Stimulated activated naive CD8-positive, alpha-beta T cell treated with anti-CD3 and anti-CD28 coated beads, Interleukin-15, Interleukin-2, amounts not matched to agents 100 ng/mL and 50 ng/mL, for 24 hours (primary cell): ENCODE data around the gene PNKP.

Source experiments
- H3K27ac Mint-ChIP-seq: one replicate; pipeline ENCODE4 v1.8.0; 2021; ENCODE audit warnings: mild to moderate bottlenecking, mixed read lengths
- H3K27me3 Mint-ChIP-seq: one replicate; pipeline ENCODE4 v1.8.0; 2021; ENCODE audit warnings: mixed read lengths
- H3K36me3 Mint-ChIP-seq: one replicate; pipeline ENCODE4 v1.8.0; 2021; ENCODE audit warnings: low read depth, mixed read lengths
- H3K4me1 Mint-ChIP-seq: one replicate; pipeline ENCODE4 v1.8.0; 2021; ENCODE audit warnings: low read depth, mixed read lengths
- H3K4me3 Mint-ChIP-seq: one replicate; pipeline ENCODE4 v1.8.0; 2021; ENCODE audit warnings: mild to moderate bottlenecking, mixed read lengths
- H3K9me3 Mint-ChIP-seq: one replicate; pipeline ENCODE4 v1.8.0; 2021; ENCODE audit warnings: mixed read lengths

PNKP gene

DNA sequence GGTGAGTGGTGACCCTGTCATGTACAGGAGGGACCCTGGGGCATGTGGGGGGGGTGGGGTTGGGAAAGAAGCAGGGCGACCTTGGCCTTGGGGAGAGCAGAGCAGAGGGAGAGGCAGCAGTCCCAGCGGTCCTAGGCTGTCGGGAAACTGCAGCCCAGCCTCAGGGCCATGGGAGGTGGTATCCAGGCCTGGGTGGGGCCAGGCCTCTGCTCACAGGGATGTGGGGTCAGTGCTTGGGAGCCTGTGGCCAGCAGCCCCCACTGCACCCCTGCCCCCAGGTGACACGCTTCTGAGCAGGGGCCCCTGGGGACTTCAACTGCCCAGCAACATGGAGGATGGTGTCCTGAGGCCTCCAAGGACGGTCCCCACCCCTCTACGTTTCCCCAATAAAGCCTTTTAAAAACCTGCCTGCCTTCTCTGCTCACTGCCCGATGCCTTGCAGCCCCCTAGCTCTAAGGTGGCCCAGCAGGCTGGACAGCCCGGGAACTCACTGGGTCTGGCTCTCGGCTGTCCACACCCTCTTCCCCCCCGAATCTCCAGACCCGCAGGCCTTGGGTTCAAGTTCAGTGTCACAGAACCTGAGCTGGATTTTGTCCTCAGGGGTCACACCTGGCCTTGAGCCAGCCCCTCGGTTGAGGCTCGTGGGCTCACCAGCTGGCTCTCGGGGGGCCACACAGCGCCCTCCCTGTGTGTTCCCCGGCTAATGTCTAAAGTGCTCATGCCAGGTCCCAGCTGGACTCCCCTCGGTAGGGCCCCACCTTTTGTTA is 6.9 kb downstream of the PNKP start:
- Mint-ChIP-seq H3K4me1 (peaks cover 16% of the 10 kb centered on the region), H3K27me3 (no peaks in the 10 kb centered on the region), H3K27ac (no peak overlapping the region), H3K36me3 (peaks cover 27% of the 10 kb centered on the region), H3K9me3 (no peaks in the 10 kb centered on the region), H3K4me3 (no peak overlapping the region)

DNA sequence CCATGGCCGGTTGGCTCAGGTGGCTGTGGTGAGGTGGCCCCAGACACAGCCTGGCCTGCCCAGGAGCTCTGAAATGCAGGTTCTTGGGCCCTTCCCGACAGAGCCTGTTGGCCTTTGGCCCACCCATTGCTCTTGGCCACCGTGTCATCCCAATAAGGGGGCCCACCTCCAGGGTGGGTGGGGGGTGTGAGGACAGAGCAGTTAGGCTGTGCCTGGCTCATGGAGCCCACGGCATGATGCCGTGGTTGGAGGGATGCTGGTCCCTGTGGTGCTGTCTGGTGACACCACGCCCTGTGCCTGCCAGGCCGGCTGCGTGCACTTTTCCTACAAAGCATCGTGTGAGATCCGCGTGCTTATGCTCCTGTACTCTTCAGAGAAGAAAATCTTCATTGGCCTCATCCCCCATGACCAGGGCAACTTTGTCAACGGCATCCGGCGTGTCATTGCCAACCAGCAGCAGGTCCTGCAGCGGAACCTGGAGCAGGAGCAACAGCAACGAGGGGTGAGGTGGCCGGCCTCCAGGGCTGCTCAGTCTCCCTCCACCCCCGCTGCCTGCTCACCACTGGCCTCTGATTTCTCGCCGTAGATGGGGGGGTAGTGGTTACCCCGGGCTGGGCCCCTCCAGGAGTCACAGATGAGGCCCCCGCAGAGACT is 7.6 kb downstream of the PNKP start:
- Mint-ChIP-seq H3K36me3 (peaks cover 28% of the 10 kb centered on the region), H3K9me3 (no peaks in the 10 kb centered on the region), H3K27ac (no peak overlapping the region)

DNA sequence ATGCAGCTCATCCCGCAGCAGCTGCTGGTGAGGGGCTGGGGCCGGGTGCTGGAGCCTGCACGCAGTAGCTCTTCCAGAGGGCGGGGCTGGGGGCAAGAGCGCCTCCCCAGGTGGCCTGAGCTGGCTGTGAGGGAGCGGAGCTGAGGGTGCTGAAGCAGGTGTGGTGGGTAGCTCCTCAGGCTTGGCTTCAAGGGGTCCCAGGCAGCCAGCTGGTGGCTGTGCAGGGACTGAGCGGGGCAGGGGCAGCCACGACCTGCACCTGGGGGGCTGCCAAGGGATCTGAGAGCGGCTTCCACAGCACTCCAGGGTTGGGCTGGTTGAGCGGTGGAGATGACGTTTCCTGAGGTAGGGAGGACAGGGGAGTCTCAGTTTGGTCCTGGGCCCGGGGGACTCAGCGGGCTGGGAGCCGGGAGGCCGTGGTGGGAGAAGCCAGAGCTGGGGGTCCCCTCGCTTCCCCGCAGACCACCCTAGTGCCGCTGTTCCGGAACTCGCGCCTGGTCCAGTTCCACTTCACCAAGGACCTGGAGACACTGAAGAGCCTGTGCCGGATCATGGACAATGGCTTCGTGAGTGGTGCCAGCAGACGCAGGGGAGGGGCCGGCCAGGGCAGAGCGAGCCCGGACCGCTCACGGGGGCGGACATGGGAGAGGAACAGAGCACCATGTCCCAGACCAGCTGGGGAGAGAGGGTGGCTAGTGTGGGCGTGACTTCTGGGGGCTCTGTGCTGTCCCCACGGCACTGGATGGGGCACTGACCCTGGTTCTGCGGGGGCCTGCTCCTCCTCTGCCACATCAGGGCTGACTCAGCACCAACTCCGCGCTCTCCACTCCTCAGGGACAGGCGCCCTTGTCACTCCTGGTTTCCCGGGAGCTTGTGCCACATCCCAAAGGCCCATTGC is 9.0 kb downstream of the PNKP start:
- no peaks in the 10 kb centered on the region for H3K27me3 Mint-ChIP-seq
- no peak overlapping the region for H3K27ac Mint-ChIP-seq
- peaks cover 13% of the 10 kb centered on the region for H3K36me3 Mint-ChIP-seq
- no peaks in the 10 kb centered on the region for H3K9me3 Mint-ChIP-seq
- no peak overlapping the region for H3K4me3 Mint-ChIP-seq
- H3K4me1 Mint-ChIP-seq: peaks cover 7% of the 10 kb centered on the region

More for the DNA sequence above, 7.6 kb downstream of the PNKP start:
- peaks cover 9% of the 10 kb centered on the region for H3K4me1 Mint-ChIP-seq
- no peak overlapping the region for H3K4me3 Mint-ChIP-seq
- H3K27me3 Mint-ChIP-seq: no peaks in the 10 kb centered on the region

DNA sequence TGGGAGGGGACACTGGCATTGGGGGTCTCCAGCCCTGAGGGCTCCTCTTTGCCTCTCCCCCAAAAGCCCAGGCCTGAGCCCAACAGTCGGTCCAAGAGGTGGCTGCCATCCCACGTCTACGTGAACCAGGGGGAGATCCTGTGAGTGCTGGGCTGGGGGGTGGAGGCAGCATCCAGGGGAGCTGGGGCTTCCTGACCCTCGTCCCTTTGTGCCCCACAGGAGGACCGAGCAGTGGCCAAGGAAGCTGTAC is 9.6 kb downstream of the PNKP start:
- no peak overlapping the region for H3K27ac Mint-ChIP-seq
- H3K4me1 Mint-ChIP-seq: peaks cover 9% of the 10 kb centered on the region
- no peaks in the 10 kb centered on the region for H3K9me3 Mint-ChIP-seq
- no peak overlapping the region for H3K4me3 Mint-ChIP-seq
- no peaks in the 10 kb centered on the region for H3K27me3 Mint-ChIP-seq
- H3K36me3 Mint-ChIP-seq: peaks cover 12% of the 10 kb centered on the region

DNA sequence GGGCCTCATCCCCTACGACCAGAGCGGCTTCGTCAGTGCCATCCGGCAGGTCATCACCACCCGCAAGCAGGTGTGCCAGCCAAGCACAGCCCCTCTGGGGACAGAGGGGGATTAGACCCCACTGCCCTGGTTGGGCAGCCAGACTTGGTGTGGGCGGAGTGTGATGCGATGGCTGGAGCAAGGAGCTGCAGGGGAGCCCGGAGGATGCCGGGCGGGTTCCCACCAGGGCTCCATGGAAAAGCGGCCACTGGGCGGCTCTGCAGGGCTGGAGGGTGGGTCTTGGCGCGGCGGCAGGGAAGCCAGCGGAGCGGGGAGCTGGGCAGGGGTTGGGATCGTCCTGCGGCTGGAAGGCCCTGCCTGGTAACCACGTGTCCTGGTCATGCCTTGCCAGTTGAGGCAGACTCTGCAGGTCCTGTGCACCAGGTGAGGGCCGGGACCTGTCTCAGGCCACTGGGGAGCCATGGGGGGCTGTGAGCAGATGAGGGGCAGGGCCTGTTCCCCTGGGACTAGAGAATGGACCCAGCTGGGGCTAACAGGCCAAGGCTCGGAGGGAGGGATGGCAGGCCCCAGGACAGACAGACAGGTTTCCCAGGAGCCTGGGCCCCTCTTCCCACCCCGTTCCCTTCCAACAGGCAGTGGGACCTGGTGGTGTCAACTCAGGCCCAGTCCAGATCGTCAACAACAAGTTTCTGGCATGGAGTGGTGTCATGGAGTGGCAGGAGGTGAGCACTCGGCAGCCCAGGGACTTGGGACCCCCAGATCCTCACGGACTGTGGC is 10.1 kb downstream of the PNKP start:
- peaks cover 14% of the 10 kb centered on the region for H3K4me1 Mint-ChIP-seq
- no peak overlapping the region for H3K4me3 Mint-ChIP-seq
- no peaks in the 10 kb centered on the region for H3K9me3 Mint-ChIP-seq
- no peak overlapping the region for H3K27ac Mint-ChIP-seq
- H3K27me3 Mint-ChIP-seq: no peaks in the 10 kb centered on the region
- H3K36me3 Mint-ChIP-seq: peaks cover 14% of the 10 kb centered on the region

DNA sequence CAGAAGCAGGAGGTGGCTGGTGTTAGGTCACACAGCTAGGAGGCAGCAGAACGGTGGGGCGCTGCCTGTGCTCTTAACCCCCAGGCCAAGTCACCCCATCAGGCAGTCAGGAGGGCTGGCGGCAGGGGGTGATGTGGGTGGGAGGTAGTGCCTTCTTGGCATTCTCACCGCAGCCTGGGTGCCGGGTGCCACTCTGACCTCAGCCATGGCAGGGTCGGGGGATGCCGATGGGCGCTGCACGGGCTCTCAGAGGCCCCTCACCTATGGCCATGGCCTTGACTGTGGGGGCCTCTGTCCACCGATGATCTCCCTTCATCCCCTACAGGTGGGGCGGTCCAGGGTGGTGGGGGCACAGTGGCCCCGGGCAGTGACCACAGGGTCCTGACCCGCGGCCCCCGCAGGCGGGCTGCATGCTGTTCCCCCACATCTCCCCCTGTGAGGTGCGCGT is 10.8 kb downstream of the PNKP start:
- H3K4me1 Mint-ChIP-seq: peaks cover 17% of the 10 kb centered on the region
- H3K4me3 Mint-ChIP-seq: no peak overlapping the region
- H3K9me3 Mint-ChIP-seq: no peaks in the 10 kb centered on the region
- H3K27ac Mint-ChIP-seq: no peak overlapping the region
- H3K27me3 Mint-ChIP-seq: no peaks in the 10 kb centered on the region
- H3K36me3 Mint-ChIP-seq: peaks cover 14% of the 10 kb centered on the region

DNA sequence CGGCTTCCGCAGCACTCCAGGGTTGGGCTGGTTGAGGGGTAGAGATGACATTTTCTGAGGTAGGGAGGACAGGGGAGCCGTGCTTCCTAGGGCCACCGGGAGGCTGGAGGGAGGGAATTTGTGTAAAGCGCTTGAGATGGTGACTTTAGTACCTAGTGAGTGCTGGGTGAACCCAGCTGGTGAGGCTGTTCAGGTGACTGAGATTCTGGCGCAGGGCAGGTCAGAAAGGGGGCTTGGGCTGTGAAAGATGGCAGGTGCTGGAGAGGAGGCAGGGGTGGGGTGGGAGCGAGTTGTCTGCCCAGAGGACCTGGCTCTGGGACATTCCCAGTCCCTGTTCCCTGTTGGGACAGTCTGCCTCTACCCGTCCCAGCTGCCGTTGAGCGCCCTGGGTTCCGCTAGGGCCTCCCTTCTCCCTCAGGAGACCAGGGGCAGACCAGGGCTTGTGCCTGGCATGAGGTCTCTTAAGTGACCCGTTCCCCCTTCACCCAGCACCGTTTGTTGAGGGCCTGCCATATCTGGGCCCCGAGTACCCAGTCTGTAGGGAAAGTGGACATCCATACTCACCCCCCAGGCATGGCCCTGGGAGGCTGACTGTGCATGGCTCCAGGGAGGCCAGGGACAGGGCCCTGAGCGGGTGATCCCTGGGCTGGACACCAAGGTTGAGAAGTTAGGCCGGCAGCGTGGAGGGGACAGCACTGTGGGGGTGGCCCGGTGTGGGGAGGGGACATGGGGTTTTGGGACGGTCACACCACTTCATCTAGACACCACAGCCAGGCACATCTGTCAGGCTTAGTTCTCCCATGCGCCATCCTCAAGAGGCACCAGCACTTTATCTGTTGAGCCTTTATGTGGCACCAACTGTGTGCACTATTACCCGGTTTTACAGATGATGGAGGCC is 11.5 kb downstream of the PNKP start:
- Mint-ChIP-seq H3K27ac (peak overlapping the region; percentile 49), H3K36me3 (peaks cover 14% of the 10 kb centered on the region), H3K27me3 (no peaks in the 10 kb centered on the region), H3K4me1 (peaks cover 17% of the 10 kb centered on the region), H3K9me3 (no peaks in the 10 kb centered on the region), H3K4me3 (no peak overlapping the region)

DNA sequence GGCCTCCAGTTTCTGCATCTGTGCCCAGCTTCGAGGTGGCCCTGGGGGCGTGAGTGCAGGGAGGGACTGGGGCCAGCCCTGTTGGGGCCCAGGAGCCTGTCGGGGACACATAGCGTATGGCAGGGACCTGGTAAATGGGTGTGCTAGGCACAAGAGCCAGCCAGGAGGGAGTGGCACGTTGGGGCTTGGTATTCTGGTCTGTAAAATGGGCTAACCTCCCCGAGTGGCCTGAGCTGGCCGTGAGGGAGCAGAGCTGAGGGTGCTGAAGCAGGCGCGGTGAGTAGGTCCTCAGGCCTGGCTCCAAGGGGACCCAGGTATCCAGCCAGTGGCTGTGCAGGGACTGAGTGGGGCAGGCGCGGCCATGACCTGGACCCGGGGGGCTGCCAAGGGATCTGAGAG is 12.1 kb downstream of the PNKP start:
- no peaks in the 10 kb centered on the region for H3K9me3 Mint-ChIP-seq
- H3K27me3 Mint-ChIP-seq: no peaks in the 10 kb centered on the region
- peak overlapping the region; percentile 49 for H3K27ac Mint-ChIP-seq
- peaks cover 14% of the 10 kb centered on the region for H3K36me3 Mint-ChIP-seq
- H3K4me1 Mint-ChIP-seq: peaks cover 19% of the 10 kb centered on the region
- no peak overlapping the region for H3K4me3 Mint-ChIP-seq

DNA sequence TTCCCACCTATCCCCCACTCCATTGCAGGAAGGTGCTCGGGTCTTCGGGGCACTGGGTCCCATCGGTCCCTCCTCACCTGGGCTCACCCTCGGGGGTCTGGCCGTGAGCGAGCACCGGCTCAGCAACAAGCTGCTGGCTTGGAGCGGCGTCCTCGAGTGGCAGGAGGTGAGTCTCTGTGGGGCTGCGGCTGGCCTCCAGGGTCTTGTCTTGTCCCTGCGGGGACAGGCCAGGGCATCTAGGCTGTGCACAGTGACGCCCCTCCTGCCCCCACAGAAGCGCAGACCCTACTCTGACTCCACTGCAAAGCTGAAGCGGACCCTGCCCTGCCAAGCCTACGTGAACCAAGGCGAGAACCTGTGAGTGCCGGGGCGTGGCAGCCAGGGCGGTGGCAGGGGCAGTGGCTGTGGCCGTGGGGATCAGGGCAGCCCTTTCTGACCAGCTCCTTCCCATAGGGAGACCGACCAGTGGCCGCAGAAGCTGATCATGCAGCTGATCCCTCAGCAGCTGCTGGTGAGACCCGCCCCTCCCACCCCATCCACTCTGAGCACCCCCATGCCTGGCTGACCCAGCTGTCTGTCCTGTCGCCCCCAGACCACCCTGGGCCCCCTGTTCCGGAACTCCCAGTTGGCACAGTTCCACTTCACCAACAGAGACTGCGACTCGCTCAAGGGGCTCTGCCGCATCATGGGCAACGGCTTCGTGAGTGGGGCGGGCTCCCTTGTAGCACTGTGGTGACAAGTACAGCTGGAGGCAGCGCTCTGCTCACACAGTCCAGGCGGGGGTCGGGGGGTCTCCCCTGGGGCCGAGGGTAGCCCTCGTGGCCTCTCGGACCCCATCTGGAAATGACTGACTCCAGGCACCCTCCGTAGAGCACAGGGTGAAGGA is 12.8 kb downstream of the PNKP start:
- H3K4me3 Mint-ChIP-seq: no peak overlapping the region
- peaks cover 25% of the 10 kb centered on the region for H3K4me1 Mint-ChIP-seq
- peak overlapping the region; percentile 49 for H3K27ac Mint-ChIP-seq
- no peaks in the 10 kb centered on the region for H3K9me3 Mint-ChIP-seq
- peaks cover 18% of the 10 kb centered on the region for H3K36me3 Mint-ChIP-seq
- no peaks in the 10 kb centered on the region for H3K27me3 Mint-ChIP-seq

DNA sequence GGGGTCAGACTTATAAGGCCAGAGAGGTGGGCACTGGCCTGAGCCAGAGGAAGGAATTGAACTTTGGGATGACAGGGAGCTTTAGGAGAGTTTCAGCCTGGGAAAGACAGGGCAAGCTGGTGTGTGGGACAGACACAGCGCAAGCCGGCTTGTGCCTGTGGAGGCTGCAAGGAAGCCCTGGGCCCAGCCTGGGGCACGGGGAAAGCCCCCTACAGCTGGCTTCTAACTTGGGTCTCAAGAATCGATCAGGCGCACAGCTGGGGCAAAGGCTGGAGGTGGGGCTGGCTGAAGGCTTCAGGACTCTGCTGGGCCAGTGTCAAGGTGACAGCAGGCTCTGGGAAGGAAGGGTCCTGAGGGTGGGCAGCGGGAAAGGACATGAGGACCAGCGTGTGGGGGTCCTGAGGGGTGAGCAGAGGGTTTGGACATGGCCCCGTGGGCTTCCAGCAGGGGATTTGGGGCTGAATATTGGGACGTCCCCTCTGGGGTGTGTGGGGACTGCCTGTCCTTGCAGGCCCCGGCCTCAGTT is 13.5 kb downstream of the PNKP start:
- Mint-ChIP-seq H3K36me3 (peaks cover 18% of the 10 kb centered on the region), H3K27me3 (no peaks in the 10 kb centered on the region), H3K4me3 (no peak overlapping the region), H3K9me3 (no peaks in the 10 kb centered on the region), H3K27ac (no peak overlapping the region), H3K4me1 (peaks cover 29% of the 10 kb centered on the region)

DNA sequence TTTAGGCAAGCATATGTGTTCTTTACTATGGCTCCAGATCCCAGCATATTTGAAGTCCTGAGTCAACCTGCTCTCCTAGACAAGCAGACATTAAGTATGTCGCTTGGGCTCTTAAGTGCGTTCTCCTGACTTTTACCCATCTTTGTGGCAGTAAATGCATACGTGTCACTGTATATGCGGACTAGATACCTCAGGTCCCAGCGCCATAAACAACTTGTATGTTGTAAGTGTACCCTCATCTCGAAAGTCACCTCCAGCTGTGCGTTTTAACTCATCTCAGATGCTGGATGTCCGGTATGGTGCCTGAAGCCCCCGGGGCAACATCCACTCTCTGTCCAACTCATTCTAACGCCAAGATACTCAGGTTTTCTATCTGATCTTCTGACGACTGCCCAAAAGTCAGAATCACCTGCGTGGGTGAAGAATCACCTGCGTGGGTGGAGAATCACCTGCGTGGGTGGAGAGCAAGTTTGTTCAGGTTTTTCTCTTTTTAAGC is 14.7 kb downstream of the PNKP start:
- Mint-ChIP-seq H3K4me1 (peaks cover 41% of the 10 kb centered on the region), H3K4me3 (peak overlapping the region; percentile 81), H3K27ac (peak overlapping the region; percentile 54)

DNA sequence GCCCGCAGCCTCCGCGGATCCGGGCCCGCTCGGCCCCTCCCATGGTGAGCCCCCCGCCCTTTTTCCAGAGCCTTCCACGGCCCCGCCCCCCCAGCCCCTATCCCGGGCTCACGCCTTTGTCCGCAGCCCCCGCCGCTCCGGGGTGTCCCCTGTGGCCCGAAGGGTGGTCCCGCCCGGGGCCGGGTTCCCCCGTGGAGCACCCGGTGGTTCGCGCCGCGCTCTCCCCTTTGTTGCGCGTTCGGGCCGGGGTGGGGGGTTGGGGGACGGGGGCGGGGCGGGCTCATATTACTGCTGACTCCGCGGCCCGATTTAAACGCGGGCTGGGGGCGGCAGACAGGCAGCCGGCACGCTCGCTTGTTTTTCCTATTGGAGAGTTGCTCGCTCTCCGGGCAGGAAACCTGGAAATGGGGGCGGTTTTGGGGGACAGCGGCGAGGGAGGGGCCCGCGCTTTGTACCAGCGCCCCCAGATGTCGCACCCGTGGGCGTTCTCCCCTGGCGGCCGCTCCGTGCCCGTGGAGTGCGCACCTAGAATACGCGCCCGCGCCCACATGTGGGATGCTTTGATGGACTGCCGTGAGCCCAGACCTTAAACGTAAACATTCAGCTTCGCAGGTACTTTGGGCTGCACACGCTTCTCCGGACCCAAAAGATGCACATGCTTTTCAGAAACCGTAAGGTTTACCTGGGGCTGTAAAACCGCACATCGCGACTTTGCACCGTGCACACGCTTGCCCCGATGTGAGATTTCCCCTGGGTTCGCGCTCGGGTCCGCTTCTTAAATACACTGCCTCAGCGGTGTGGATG is 15.7 kb downstream of the PNKP start:
- peak overlapping the region; percentile 81 for H3K4me3 Mint-ChIP-seq
- H3K9me3 Mint-ChIP-seq: no peaks in the 10 kb centered on the region
- H3K27me3 Mint-ChIP-seq: no peaks in the 10 kb centered on the region
- peaks cover 18% of the 10 kb centered on the region for H3K36me3 Mint-ChIP-seq
- peak overlapping the region; percentile 54 for H3K27ac Mint-ChIP-seq
- peaks cover 45% of the 10 kb centered on the region for H3K4me1 Mint-ChIP-seq

More for the DNA sequence above, 14.7 kb downstream of the PNKP start:
- H3K9me3 Mint-ChIP-seq: no peaks in the 10 kb centered on the region
- peaks cover 18% of the 10 kb centered on the region for H3K36me3 Mint-ChIP-seq
- no peaks in the 10 kb centered on the region for H3K27me3 Mint-ChIP-seq
